Head of caudate nucleus (tissue), 42 donors: ENCODE data around the gene ARL14EP.

ENCODE experiments used
- DNase-seq, 42 donors: peaks; one replicate each; pipeline versions ENCODE4 v3.0.0 to v3.0.0-alpha.2; 2020 to 2021; ENCODE audit warnings: mixed read lengths in 7 of 42
- intact Hi-C: fragments of 100-400 bp; cut with DNase I; formaldehyde crosslinking; loops from one replicate; pipeline ENCODE4 v1.15.0; 2022

Gene ARL14EP

DNA sequence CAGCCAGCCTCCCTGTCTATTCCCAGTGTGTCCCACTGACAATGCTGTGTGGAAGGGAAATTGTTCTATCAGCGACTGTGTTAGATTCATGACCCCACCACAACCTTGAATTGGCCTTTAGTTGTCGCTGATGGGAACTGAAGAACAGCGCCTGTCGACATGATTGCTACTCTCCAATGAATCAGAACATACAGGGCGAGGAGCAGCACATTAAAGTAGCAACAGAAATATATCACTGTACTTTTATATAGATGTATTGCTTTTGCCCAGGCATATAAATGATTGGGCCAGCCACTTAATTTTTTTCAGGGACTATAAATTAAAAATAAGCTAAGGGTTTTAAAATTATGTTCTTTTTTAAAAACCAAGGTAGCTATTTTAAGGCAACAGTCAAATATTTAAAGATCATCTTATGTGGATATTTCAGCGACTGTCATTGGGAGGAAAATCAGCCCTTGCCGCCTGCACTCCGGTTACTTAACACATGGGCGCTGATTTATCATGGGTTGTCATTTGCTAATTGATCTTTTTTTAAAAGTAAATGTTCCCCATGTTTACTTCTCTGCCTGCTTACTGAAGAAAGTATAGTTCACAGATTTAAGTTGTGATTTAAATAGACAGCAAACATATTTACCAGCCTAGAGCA is 42.1 kb downstream of the ARL14EP start:
- DNase-seq = no peak
- intact Hi-C loops = no loop called here

- no peak for DNase-seq
- intact Hi-C loops = no loop called here
Measured at GRCh38 chr11:30365793-30366517, 43.1 kb downstream of the ARL14EP start.

GRCh38 chr11:30368394-30368793 is 45.5 kb downstream of the ARL14EP start:
- intact Hi-C loops = no loop called here

DNA sequence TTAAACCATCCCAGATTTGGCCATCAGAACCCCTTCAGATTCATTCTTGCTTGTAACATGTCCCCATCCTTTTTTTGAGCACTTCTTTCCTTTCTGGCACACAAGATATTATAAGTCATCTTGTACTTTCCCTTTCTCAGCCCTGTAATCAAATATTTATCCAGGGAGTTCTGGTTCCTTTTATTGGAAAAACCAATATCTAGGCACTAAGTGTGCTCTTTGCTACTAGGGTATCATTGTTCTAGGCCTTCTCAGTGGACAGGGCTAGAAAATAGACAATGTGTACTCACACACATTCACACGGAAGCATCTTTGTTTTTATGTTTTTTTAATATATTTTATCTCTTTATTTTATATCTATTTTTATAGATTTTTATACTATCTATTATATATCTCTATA is 47.3 kb downstream of the ARL14EP start:
- intact Hi-C loops = no loop called here
- DNase-seq = no peak

More at GRCh38 chr11:30368394-30368793, 45.5 kb downstream of the ARL14EP start:
- no peak for DNase-seq

GRCh38 chr11:30377347-30377746 is 54.4 kb downstream of the ARL14EP start:
- no peak for DNase-seq
- intact Hi-C loops = no loop called here

DNA sequence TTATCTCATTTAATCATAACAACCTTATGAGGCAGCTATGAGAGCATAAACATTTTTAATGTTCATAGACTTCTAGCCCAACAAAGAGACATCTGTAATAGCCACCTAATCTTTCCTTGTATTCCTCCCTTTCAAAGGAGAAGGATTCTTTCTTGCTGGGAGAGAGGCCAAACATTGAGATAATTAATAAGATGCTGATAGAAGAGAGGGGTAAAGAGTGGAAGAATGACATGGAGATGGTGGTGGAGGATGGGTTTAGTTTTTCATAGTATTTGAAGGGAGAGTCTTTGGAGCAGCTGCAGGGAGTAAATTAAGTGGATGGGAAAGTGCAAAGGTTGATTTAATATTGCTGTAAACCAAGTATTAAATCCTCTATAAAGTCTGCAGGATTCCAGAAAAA is 57.9 kb downstream of the ARL14EP start:
- intact Hi-C loops = no loop called here
- no peak for DNase-seq

DNA sequence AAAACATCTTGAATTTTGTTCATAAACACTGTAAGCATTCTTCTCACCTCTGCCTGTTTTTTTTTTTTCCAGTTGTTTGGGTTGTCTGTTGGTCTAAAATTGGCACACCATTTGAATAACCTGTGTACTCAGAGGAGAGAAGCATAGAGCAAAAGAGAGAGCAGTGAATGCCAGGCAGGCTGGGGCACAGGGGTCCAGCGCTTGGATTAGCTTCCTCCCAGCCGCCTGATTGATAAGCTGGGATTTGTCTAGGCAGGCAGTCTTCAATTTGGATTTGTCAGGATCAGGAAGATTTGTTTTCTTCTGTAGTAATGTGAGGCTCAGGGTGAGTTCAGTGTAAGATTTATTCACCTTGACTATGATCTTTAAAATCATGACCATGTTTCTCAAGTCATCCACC is 59.0 kb downstream of the ARL14EP start:
- intact Hi-C loops = no loop called here

More for the DNA sequence above, 59.0 kb downstream of the ARL14EP start:
- DNase-seq = no peak
